ENCODE data around the gene TCF4. TPM values are rescaled to one million over a fixed set of nuclear protein-coding genes. Genes with fewer than 3 reads are reported as not detected.

The TCF4 gene
- total RNA-seq, 1 experiment from 2014 or later, result 261 TPM

GRCh38 chr18:55419947-55420664 lies 167.9 kb downstream of the TCF4 start:
- H3K27me3 ChIP-seq (ENCODE audit: low read length), result no peaks in the 10 kb centered on the region
- peaks cover 100% of the 10 kb centered on the region for H3K4me1 ChIP-seq (ENCODE audit: low read length)
- H3K36me3 ChIP-seq (ENCODE audit: insufficient read depth, low read length), result no peaks in the 10 kb centered on the region
- no peaks in the 10 kb centered on the region for H3K9me2 ChIP-seq (replicated peaks; ENCODE audit: insufficient read depth, low read length)
- no peaks in the 10 kb centered on the region for H4K20me1 ChIP-seq (ENCODE audit: insufficient read depth, low read depth, low read length)
- no peak for DNase-seq
- peak overlapping the region; percentile 71 for H3K9ac ChIP-seq (ENCODE audit: low read length)
- peak overlapping the region; percentile 98 for H3K27ac ChIP-seq (ENCODE audit: low read length)
- peak overlapping the region; percentile 26; the same call in 1 of the 2 replicates for H3K4me3 ChIP-seq (ENCODE audit: low read length)
- H3K79me2 ChIP-seq (ENCODE audit: low read length), result peaks cover 49% of the 10 kb centered on the region
- no peaks in the 10 kb centered on the region for H3K9me3 ChIP-seq (ENCODE audit: low read length)
- no peak overlapping the region for H2AFZ ChIP-seq (ENCODE audit: low read length)
- H3K4me2 ChIP-seq (ENCODE audit: low read depth, low read length, poor library complexity, severe bottlenecking), result peak overlapping the region; percentile 68

GRCh38 chr18:55419132-55419946 lies 168.7 kb downstream of the TCF4 start:
- peak overlapping the region; percentile 45 for H3K4me2 ChIP-seq (ENCODE audit: low read depth, low read length, poor library complexity, severe bottlenecking)
- peaks cover 100% of the 10 kb centered on the region for H3K4me1 ChIP-seq (ENCODE audit: low read length)
- no peaks in the 10 kb centered on the region for H3K9me3 ChIP-seq (ENCODE audit: low read length)
- H3K27me3 ChIP-seq (ENCODE audit: low read length), result no peaks in the 10 kb centered on the region
- peak overlapping the region; percentile 98 for H3K27ac ChIP-seq (ENCODE audit: low read length)
- H3K9me2 ChIP-seq (replicated peaks; ENCODE audit: insufficient read depth, low read length), result no peaks in the 10 kb centered on the region
- peak overlapping the region; percentile 71 for H3K9ac ChIP-seq (ENCODE audit: low read length)
- no peak overlapping the region for H3K4me3 ChIP-seq (ENCODE audit: low read length)
- H3K36me3 ChIP-seq (ENCODE audit: insufficient read depth, low read length), result no peaks in the 10 kb centered on the region
- peaks cover 56% of the 10 kb centered on the region for H3K79me2 ChIP-seq (ENCODE audit: low read length)
- no peaks in the 10 kb centered on the region for H4K20me1 ChIP-seq (ENCODE audit: insufficient read depth, low read depth, low read length)
- H2AFZ ChIP-seq (ENCODE audit: low read length), result no peak overlapping the region
- DNase-seq, result peak; percentile 42

GRCh38 chr18:55418439-55418838 lies 169.6 kb downstream of the TCF4 start:
- Histone ChIP-seq H3K9me3 (ENCODE audit: low read length) (no peaks in the 10 kb centered on the region), H2AFZ (ENCODE audit: low read length) (no peak overlapping the region), H3K9me2 (replicated peaks; ENCODE audit: insufficient read depth, low read length) (no peaks in the 10 kb centered on the region), H3K4me3 (ENCODE audit: low read length) (no peak overlapping the region), H3K27ac (ENCODE audit: low read length) (peak overlapping the region; percentile 98), H3K4me2 (ENCODE audit: low read depth, low read length, poor library complexity, severe bottlenecking) (peak overlapping the region; percentile 45), H3K4me1 (ENCODE audit: low read length) (peaks cover 99% of the 10 kb centered on the region), H3K27me3 (ENCODE audit: low read length) (no peaks in the 10 kb centered on the region), H4K20me1 (ENCODE audit: insufficient read depth, low read depth, low read length) (no peaks in the 10 kb centered on the region), H3K79me2 (ENCODE audit: low read length) (peaks cover 65% of the 10 kb centered on the region), H3K36me3 (ENCODE audit: insufficient read depth, low read length) (no peaks in the 10 kb centered on the region), H3K9ac (ENCODE audit: low read length) (peak overlapping the region; percentile 34)
- no peak for DNase-seq

GRCh38 chr18:55416791-55417190 lies 171.2 kb downstream of the TCF4 start:
- Histone ChIP-seq H3K36me3 (ENCODE audit: insufficient read depth, low read length) (no peaks in the 10 kb centered on the region), H3K9me3 (ENCODE audit: low read length) (no peaks in the 10 kb centered on the region), H3K9ac (ENCODE audit: low read length) (peak overlapping the region; percentile 40), H2AFZ (ENCODE audit: low read length) (no peak overlapping the region), H3K27me3 (ENCODE audit: low read length) (no peaks in the 10 kb centered on the region), H3K4me2 (ENCODE audit: low read depth, low read length, poor library complexity, severe bottlenecking) (peak overlapping the region; percentile 45), H3K9me2 (replicated peaks; ENCODE audit: insufficient read depth, low read length) (no peaks in the 10 kb centered on the region), H3K79me2 (ENCODE audit: low read length) (peaks cover 82% of the 10 kb centered on the region), H3K4me3 (ENCODE audit: low read length) (no peak overlapping the region), H3K4me1 (ENCODE audit: low read length) (peaks cover 96% of the 10 kb centered on the region), H4K20me1 (ENCODE audit: insufficient read depth, low read depth, low read length) (no peaks in the 10 kb centered on the region), H3K27ac (ENCODE audit: low read length) (peak overlapping the region; percentile 98)
- DNase-seq, result no peak

- Histone ChIP-seq H3K4me2 (ENCODE audit: low read depth, low read length, poor library complexity, severe bottlenecking) (peak overlapping the region; percentile 42), H3K27me3 (ENCODE audit: low read length) (no peaks in the 10 kb centered on the region), H3K9ac (ENCODE audit: low read length) (peak overlapping the region; percentile 27), H3K4me3 (ENCODE audit: low read length) (no peak overlapping the region), H3K9me3 (ENCODE audit: low read length) (no peaks in the 10 kb centered on the region), H3K79me2 (ENCODE audit: low read length) (peaks cover 90% of the 10 kb centered on the region), H3K4me1 (ENCODE audit: low read length) (peaks cover 94% of the 10 kb centered on the region), H3K9me2 (replicated peaks; ENCODE audit: insufficient read depth, low read length) (no peaks in the 10 kb centered on the region), H2AFZ (ENCODE audit: low read length) (no peak overlapping the region), H3K36me3 (ENCODE audit: insufficient read depth, low read length) (no peaks in the 10 kb centered on the region), H4K20me1 (ENCODE audit: insufficient read depth, low read depth, low read length) (no peaks in the 10 kb centered on the region), H3K27ac (ENCODE audit: low read length) (peak overlapping the region; percentile 98)
- peak; percentile 93 for DNase-seq
Observed at GRCh38 chr18:55415258-55415871, 172.6 kb downstream of the TCF4 start.

- H3K4me2 ChIP-seq (ENCODE audit: low read depth, low read length, poor library complexity, severe bottlenecking), result peak overlapping the region; percentile 42
- peak overlapping the region; percentile 2; the same call in 1 of the 2 replicates for H3K9ac ChIP-seq (ENCODE audit: low read length)
- no peaks in the 10 kb centered on the region for H4K20me1 ChIP-seq (ENCODE audit: insufficient read depth, low read depth, low read length)
- no peak for DNase-seq
- H3K27me3 ChIP-seq (ENCODE audit: low read length), result no peaks in the 10 kb centered on the region
- peaks cover 91% of the 10 kb centered on the region for H3K79me2 ChIP-seq (ENCODE audit: low read length)
- H3K9me2 ChIP-seq (replicated peaks; ENCODE audit: insufficient read depth, low read length), result no peaks in the 10 kb centered on the region
- H2AFZ ChIP-seq (ENCODE audit: low read length), result no peak overlapping the region
- H3K36me3 ChIP-seq (ENCODE audit: insufficient read depth, low read length), result no peaks in the 10 kb centered on the region
- H3K27ac ChIP-seq (ENCODE audit: low read length), result peak overlapping the region; percentile 98
- H3K4me3 ChIP-seq (ENCODE audit: low read length), result no peak overlapping the region
- H3K9me3 ChIP-seq (ENCODE audit: low read length), result no peaks in the 10 kb centered on the region
- peaks cover 92% of the 10 kb centered on the region for H3K4me1 ChIP-seq (ENCODE audit: low read length)
Observed at GRCh38 chr18:55414475-55414874, 173.5 kb downstream of the TCF4 start.

GRCh38 chr18:55413474-55413873 lies 174.5 kb downstream of the TCF4 start:
- Histone ChIP-seq H3K27me3 (ENCODE audit: low read length) (no peaks in the 10 kb centered on the region), H3K4me1 (ENCODE audit: low read length) (peaks cover 85% of the 10 kb centered on the region), H3K4me2 (ENCODE audit: low read depth, low read length, poor library complexity, severe bottlenecking) (no peak overlapping the region), H3K79me2 (ENCODE audit: low read length) (peaks cover 92% of the 10 kb centered on the region), H2AFZ (ENCODE audit: low read length) (no peak overlapping the region), H3K9me2 (replicated peaks; ENCODE audit: insufficient read depth, low read length) (no peaks in the 10 kb centered on the region), H3K36me3 (ENCODE audit: insufficient read depth, low read length) (no peaks in the 10 kb centered on the region), H3K9me3 (ENCODE audit: low read length) (no peaks in the 10 kb centered on the region), H4K20me1 (ENCODE audit: insufficient read depth, low read depth, low read length) (no peaks in the 10 kb centered on the region), H3K9ac (ENCODE audit: low read length) (no peak overlapping the region), H3K27ac (ENCODE audit: low read length) (peak overlapping the region; percentile 98), H3K4me3 (ENCODE audit: low read length) (no peak overlapping the region)
- no peak for DNase-seq
